22Rv1 (cell line): ENCODE measurements around the gene PTCHD4.

ENCODE experiments used
- ZFX ChIP-seq: fragments of 450-650 bp; IDR thresholded peaks from 2 replicates; pipeline ENCODE4 v1.6.1; 2017; ENCODE audit warnings: antibody characterized with exemption, borderline replicate concordance
- TF ChIP-seq, protein P1 (sequence below): fragments of 450-650 bp; IDR thresholded peaks from 2 replicates; pipeline ENCODE4 v1.5.1; 2017; ENCODE audit warnings: mild to moderate bottlenecking

DNA sequence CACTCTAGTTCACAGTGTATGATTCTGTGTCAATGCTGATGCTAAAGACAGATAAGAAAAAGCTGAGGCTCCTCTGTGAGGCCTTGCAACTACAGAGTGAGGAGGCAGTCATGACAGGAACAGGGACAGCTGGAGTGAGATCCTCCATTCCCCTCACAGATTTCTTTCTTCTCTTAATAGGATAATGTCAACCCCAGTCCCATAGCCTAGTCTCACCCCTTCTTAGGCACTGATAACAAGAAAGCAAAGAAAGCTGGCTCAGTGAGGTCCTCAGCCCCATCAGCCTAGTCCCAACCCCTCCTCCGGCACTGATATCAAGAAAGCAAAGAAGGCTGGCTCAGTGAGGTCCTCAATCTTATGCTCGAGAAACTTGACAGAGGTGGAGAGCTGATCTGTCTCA lies 2.1 kb upstream of the PTCHD4 start:
- TF ChIP-seq, protein P1, sequence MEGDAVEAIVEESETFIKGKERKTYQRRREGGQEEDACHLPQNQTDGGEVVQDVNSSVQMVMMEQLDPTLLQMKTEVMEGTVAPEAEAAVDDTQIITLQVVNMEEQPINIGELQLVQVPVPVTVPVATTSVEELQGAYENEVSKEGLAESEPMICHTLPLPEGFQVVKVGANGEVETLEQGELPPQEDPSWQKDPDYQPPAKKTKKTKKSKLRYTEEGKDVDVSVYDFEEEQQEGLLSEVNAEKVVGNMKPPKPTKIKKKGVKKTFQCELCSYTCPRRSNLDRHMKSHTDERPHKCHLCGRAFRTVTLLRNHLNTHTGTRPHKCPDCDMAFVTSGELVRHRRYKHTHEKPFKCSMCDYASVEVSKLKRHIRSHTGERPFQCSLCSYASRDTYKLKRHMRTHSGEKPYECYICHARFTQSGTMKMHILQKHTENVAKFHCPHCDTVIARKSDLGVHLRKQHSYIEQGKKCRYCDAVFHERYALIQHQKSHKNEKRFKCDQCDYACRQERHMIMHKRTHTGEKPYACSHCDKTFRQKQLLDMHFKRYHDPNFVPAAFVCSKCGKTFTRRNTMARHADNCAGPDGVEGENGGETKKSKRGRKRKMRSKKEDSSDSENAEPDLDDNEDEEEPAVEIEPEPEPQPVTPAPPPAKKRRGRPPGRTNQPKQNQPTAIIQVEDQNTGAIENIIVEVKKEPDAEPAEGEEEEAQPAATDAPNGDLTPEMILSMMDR, result no peak
- TF ChIP-seq ZFX, result no peak
